Fibroblast of mammary gland (primary cell): Measurements from ENCODE around the gene ZNF746.

Experiments
- DNase-seq: peaks from one replicate; pipeline ENCODE4 v3.0.0-alpha.2; 2010; ENCODE audit warnings: low read depth
- H3K4me3 ChIP-seq: 2 replicates; pipeline ENCODE4 v1.5.1; 2011; ENCODE audit warnings: low read depth, mild to moderate bottlenecking, low read length, moderate library complexity; ENCODE audit not compliant: control insufficient read depth
- TF ChIP-seq, protein P1 (sequence below): conservative IDR thresholded peaks from 2 replicates; pipeline ENCODE4 v1.5.1; 2011; ENCODE audit warnings: low read depth, low read length, inconsistent platforms; ENCODE audit not compliant: control insufficient read depth, insufficient read depth

The ZNF746 gene

GRCh38 chr7:149442924-149443323 is 54.7 kb downstream of the ZNF746 start:
- no peak for DNase-seq
- TF ChIP-seq, protein P1, sequence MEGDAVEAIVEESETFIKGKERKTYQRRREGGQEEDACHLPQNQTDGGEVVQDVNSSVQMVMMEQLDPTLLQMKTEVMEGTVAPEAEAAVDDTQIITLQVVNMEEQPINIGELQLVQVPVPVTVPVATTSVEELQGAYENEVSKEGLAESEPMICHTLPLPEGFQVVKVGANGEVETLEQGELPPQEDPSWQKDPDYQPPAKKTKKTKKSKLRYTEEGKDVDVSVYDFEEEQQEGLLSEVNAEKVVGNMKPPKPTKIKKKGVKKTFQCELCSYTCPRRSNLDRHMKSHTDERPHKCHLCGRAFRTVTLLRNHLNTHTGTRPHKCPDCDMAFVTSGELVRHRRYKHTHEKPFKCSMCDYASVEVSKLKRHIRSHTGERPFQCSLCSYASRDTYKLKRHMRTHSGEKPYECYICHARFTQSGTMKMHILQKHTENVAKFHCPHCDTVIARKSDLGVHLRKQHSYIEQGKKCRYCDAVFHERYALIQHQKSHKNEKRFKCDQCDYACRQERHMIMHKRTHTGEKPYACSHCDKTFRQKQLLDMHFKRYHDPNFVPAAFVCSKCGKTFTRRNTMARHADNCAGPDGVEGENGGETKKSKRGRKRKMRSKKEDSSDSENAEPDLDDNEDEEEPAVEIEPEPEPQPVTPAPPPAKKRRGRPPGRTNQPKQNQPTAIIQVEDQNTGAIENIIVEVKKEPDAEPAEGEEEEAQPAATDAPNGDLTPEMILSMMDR = no peak

DNA sequence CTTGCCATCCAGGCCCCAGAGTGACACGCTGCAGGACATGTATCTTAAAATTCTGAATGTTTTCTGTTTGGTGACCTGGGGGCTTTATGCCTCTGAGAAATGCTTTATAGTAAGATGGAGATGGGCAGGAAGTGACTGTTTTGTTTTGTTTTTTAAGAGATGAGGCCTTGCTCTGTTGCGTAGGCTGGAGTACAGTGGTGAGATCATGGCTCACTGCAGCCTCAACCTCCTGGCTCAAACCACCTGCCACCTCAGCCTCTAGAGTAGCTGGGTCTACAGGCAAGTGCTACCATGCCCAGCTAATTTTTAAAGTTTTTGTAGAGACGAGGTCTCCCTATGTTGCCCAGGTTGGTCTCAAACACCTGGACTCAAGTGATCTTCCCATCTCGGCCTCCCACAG is 57.4 kb downstream of the ZNF746 start:
- peak; percentile 11 for DNase-seq
- TF ChIP-seq, protein P1 = no peak

More at GRCh38 chr7:149442924-149443323, 54.7 kb downstream of the ZNF746 start:
- no peak overlapping the region for H3K4me3 ChIP-seq

DNA sequence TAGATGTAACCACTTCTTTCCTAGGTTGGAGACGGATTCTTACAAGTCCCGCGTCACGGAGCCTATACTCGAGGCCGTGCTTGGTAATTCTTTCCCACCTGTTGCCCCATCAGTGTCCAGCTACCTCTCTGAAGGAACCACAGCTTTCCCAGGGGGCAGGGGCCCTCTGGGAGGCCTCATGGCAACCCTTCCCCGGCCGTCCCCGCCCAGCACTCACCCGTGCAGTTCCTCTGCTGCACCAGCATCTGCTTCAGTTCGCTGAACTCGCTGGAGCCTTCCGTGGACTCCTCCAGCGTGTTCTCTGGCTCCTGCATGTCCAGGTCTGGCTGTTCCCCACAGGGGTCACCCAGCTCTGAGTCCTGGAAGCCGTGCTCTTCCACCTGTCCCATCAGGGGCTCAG is 61.3 kb downstream of the ZNF746 start:
- no peak overlapping the region for H3K4me3 ChIP-seq
- DNase-seq = no peak
- TF ChIP-seq, protein P1 = no peak

More for the DNA sequence above, 57.4 kb downstream of the ZNF746 start:
- H3K4me3 ChIP-seq = no peak overlapping the region

DNA sequence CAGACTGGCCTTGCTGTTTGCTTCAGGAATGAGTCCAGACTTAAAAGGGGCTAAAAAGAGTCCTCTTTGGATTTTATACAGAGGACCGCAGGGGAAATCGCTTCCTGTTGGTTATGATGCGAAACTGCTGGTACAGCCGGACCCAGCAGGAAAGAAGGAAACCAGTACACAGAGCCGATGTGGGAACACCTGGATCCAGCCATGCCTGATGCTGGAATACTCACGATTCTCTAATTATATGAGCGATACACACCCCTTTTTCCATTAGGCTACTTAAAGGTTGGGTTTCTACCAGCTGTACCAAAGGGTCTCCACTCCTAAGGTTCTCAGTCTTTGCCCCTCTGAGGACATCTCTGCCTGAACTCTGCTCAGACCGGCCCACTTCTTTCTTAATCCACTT is 64.5 kb downstream of the ZNF746 start:
- no peak for DNase-seq
- no peak overlapping the region for H3K4me3 ChIP-seq
- TF ChIP-seq, protein P1 = no peak

- DNase-seq = no peak
- H3K4me3 ChIP-seq = no peak overlapping the region
- TF ChIP-seq, protein P1 = no peak
Measured at GRCh38 chr7:149432121-149432691, 65.4 kb downstream of the ZNF746 start.

DNA sequence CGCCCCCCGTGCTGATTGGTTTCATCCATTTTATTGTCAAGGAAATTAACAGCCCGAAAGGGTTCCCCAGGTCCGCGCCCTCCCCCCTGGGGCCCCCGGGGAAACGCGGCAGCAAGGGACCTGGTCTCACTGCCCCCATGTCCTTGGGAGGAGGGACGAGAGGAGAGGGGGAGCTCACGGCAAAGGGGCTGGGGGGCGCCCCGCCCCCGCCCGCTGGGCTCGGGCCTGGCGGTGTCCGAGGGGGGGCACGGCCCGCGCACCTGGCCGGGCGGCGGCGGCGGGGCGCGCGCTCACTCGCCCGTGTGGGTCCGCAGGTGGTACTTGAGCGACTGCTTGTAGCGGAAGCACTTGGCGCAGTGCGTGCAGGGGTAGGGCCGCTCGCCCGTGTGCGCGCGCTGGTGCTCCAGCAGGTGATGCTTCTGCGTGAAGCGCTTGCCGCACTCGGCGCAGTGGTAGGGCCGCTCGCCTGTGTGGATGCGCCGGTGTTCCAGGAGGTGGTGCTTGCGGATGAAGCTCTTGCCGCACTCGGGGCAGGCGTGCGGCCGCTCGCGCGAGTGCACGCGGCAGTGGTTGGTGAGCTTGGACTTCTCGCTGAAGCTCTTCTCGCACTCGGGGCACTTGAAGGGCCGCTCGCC is 66.0 kb downstream of the ZNF746 start:
- TF ChIP-seq, protein P1 = no peak
- no peak for DNase-seq
- H3K4me3 ChIP-seq = no peak overlapping the region
